Sigmoid colon (tissue), 7 donors: Measurements from ENCODE around the gene LARGE1. TPM values are rescaled to one million over a fixed set of nuclear protein-coding genes. Genes with fewer than 3 reads are reported as not detected.

Source experiments
- DNase-seq: peaks from one replicate; pipeline ENCODE4 v3.0.0-alpha.2; 2019
- H3K27ac ChIP-seq, 4 donors: fragments of 200-600 bp; sonication (generic); one replicate each; pipeline ENCODE4 v1.5.1; 2016 to 2019; ENCODE audit warnings: mild to moderate bottlenecking in 1 of 4
- H3K27me3 ChIP-seq, 3 donors: fragments of 200-600 bp; sonication (generic); one replicate each; pipeline ENCODE4 v1.5.1; 2019; ENCODE audit warnings: mild to moderate bottlenecking in 1 of 3
- H3K36me3 ChIP-seq, 4 donors: fragments of 200-600 bp; sonication (generic); one replicate each; pipeline ENCODE4 v1.5.1; 2016 to 2019
- H3K4me1 ChIP-seq, 4 donors: fragments of 200-600 bp; sonication (generic); one replicate each; pipeline ENCODE4 v1.5.1; 2017 to 2019
- H3K4me3 ChIP-seq, 4 donors: fragments of 200-600 bp; sonication (generic); one replicate each; pipeline ENCODE4 v1.5.1; 2017 to 2019; ENCODE audit warnings: mild to moderate bottlenecking in 2 of 4, moderate library complexity in 1 of 4
- H3K9me3 ChIP-seq, 4 donors: fragments of 200-600 bp in 3 of 4; sonication (generic) in 3 of 4; one replicate each; pipeline versions ENCODE4 v1.5.1 to v1.6.1; 2013 to 2019
- EP300 ChIP-seq, 4 donors: sonication (generic); formaldehyde crosslinking; IDR thresholded peaks; one replicate each; pipeline ENCODE4 v1.6.1; 2017; ENCODE audit warnings: antibody characterized with exemption in 4 of 4
- POLR2A ChIP-seq, 2 donors: fragments of 450-650 bp; IDR thresholded peaks; one replicate each; pipeline ENCODE4 v1.6.1; 2016; ENCODE audit warnings: antibody characterized with exemption in 2 of 2, mild to moderate bottlenecking in 2 of 2, moderate library complexity in 2 of 2
- POLR2AphosphoS5 ChIP-seq, 4 donors: sonication (generic); formaldehyde crosslinking; IDR thresholded peaks; one replicate each; pipeline ENCODE4 v1.6.1; 2017; ENCODE audit warnings: antibody characterized with exemption in 4 of 4
- WGBS, 2 donors: extraction: QIAGEN DNeasy Blood & Tissue Kit; methylation state at CpG; one replicate each; pipeline ENCODE4 v1.1.7; 2013; 5-methylcytosine and 5-hydroxymethylcytosine counted together
- intact Hi-C: fragments of 100-400 bp; cut with DNase I; formaldehyde crosslinking; loops from one replicate; pipeline ENCODE4 v1.15.1; 2023
- polyA plus RNA-seq, 3 donors: library from polyadenylated mRNA; stranded (reverse); fragments of 200-250 nt; gene quantifications; one replicate each; pipeline ENCODE4 v1.2.3, GENCODE V29; 2013
- total RNA-seq, 4 donors: library from RNA; depleted of rRNA; stranded (reverse); fragments of >200 nt; gene quantifications; one replicate each; pipeline ENCODE4 v1.1.0, GENCODE V29; 2016
- TF ChIP-seq, protein P1 (sequence below), 4 experiments: fragments of 450-650 bp in 3 of 4; fragments of 200-600 bp in 1 of 4; IDR thresholded peaks; one replicate each; pipeline ENCODE4 v1.5.1; 2016 to 2019; ENCODE audit warnings: antibody characterized with exemption in 4 of 4, mild to moderate bottlenecking in 3 of 4, moderate library complexity in 2 of 4
- donor health status: healthy with polysubstance abuse.
- donor health status: Bipolar disorder and iron deficiency.
- donor health status: healthy.

Gene LARGE1
- total and polyA plus RNA-seq, 7 donors = 5.8 to 74.4 (median 38.0) TPM

DNA sequence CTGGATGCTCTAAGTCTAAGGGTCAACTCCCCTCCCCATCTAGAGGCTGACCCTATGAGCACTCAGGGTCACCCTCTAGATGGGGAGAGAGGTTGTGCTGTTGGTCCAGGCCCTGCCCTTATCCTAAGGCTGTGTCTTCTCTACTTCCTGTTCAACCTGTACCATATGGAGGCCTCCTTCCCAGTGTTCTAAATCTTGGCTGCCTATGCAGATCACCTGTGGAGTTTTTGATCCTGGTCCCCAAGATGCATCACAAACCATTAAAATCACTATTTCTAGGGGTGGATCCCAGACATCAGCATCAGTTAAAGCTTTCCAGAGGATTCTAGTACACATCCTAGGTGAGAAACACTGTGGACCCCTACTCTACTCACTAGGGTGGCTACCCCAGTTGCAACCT lies 26.2 kb downstream of the LARGE1 start:
- H3K4me1 ChIP-seq = peaks cover 0 to 56% (median 42%) of the 10 kb centered on the region in 4 donors

DNA sequence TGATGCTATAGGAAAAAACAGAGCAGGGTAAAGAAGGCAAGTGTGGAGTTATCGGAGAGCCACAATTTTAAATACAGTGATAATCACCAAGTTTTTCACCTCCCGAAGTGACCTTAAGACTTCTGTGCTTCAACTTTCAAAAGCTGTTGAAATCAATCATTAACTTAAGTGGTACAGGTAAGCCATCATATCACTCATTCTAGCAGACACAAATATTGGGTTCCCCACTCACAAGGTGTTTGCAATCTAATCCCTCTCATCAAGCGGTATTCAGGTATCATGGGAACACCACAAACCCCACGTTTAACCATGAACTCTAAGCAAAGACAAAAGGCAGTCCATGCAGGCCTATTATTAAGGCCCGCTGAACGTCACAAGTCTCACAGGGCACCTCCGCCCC lies 26.8 kb downstream of the LARGE1 start:
- WGBS, 2 donors = 84 to 92% methylated on average over 7 of the region's 7 CpGs
- TF ChIP-seq, protein P1, sequence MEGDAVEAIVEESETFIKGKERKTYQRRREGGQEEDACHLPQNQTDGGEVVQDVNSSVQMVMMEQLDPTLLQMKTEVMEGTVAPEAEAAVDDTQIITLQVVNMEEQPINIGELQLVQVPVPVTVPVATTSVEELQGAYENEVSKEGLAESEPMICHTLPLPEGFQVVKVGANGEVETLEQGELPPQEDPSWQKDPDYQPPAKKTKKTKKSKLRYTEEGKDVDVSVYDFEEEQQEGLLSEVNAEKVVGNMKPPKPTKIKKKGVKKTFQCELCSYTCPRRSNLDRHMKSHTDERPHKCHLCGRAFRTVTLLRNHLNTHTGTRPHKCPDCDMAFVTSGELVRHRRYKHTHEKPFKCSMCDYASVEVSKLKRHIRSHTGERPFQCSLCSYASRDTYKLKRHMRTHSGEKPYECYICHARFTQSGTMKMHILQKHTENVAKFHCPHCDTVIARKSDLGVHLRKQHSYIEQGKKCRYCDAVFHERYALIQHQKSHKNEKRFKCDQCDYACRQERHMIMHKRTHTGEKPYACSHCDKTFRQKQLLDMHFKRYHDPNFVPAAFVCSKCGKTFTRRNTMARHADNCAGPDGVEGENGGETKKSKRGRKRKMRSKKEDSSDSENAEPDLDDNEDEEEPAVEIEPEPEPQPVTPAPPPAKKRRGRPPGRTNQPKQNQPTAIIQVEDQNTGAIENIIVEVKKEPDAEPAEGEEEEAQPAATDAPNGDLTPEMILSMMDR (IDR thresholded peaks at IDR 0.05) = no peak
- no peak for TF ChIP-seq POLR2A (IDR thresholded peaks at IDR 0.05)
- no peak for TF ChIP-seq EP300 (IDR thresholded peaks at IDR 0.05)
- TF ChIP-seq POLR2AphosphoS5 (IDR thresholded peaks at IDR 0.05) = no peak

More for the DNA sequence above, 26.2 kb downstream of the LARGE1 start:
- no peak for DNase-seq
- H3K4me3 ChIP-seq = no peak overlapping the region
- no peaks in the 10 kb centered on the region for H3K9me3 ChIP-seq
- H3K36me3 ChIP-seq = no peaks in the 10 kb centered on the region
- H3K27me3 ChIP-seq = no peaks in the 10 kb centered on the region
- TF ChIP-seq POLR2A (IDR thresholded peaks at IDR 0.05) = no peak
- TF ChIP-seq POLR2AphosphoS5 (IDR thresholded peaks at IDR 0.05) = no peak
- TF ChIP-seq, protein P1 (IDR thresholded peaks at IDR 0.05) = no peak
- TF ChIP-seq EP300 (IDR thresholded peaks at IDR 0.05) = no peak
- intact Hi-C loops = no loop called here
- no peak overlapping the region for H3K27ac ChIP-seq

DNA sequence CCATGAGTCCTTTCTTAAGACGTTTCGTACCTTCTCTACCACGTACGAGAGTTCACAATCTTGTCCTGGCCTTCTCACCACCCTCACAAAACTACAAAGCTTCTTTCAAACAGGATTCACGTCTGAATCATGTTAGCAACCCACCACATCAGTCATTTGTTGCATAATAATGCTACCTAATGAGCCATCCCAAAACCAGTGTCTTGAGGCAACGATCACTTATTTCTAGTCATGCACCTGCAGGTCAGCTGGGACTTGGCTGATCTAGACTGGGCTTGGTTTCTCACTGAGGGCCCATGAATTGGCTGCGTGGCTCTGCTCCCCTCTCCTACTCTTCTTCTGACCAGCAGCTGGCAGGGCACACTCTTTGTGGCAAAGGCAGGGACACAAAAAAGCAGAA lies 28.3 kb downstream of the LARGE1 start:
- Histone ChIP-seq H3K9me3 (no peaks in the 10 kb centered on the region), H3K4me3 (no peak overlapping the region), H3K4me1 (peaks cover 0 to 39% (median 24%) of the 10 kb centered on the region in 4 donors), H3K27ac (no peak overlapping the region), H3K27me3 (no peaks in the 10 kb centered on the region), H3K36me3 (no peaks in the 10 kb centered on the region)
- no peak for DNase-seq
- TF ChIP-seq, protein P1 (IDR thresholded peaks at IDR 0.05) = no peak
- TF ChIP-seq EP300 (IDR thresholded peaks at IDR 0.05) (no peak), POLR2AphosphoS5 (IDR thresholded peaks at IDR 0.05) (no peak), POLR2A (IDR thresholded peaks at IDR 0.05) (no peak)
- intact Hi-C loops = no loop called here
- 87 to 89% methylated on average over 7 of the region's 7 CpGs for WGBS, 2 donors

More for the DNA sequence above, 26.8 kb downstream of the LARGE1 start:
- Histone ChIP-seq H3K27ac (no peak overlapping the region), H3K27me3 (no peaks in the 10 kb centered on the region), H3K4me3 (no peak overlapping the region), H3K36me3 (no peaks in the 10 kb centered on the region), H3K4me1 (peaks cover 0 to 52% (median 37%) of the 10 kb centered on the region in 4 donors), H3K9me3 (no peaks in the 10 kb centered on the region)
- intact Hi-C loops = no loop called here
- DNase-seq = no peak

DNA sequence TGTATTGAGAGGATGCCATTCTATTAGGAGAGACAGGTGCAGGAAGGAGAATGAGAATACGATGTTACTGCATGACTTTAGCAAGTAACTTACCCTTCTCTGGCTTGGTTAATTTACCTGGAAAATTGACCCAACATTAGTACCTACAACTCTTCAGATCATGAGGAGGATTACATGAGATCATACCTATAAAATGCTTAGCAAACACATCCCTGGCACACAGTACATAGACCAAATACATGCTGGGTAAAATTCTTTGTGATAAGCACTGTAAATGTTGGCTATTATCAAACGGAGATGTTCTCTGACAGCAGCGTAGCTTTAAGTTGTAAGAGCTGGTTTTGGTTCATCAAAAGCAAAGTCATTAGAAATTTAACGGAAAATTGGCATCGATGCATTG lies 28.8 kb downstream of the LARGE1 start:
- no peaks in the 10 kb centered on the region for H3K27me3 ChIP-seq
- intact Hi-C loops = no loop called here

More for the DNA sequence above, 28.8 kb downstream of the LARGE1 start:
- Histone ChIP-seq H3K36me3 (no peaks in the 10 kb centered on the region), H3K9me3 (no peaks in the 10 kb centered on the region), H3K4me3 (no peak overlapping the region), H3K27ac (no peak overlapping the region), H3K4me1 (peaks cover 0 to 39% (median 28%) of the 10 kb centered on the region in 4 donors)
- 29 to 69% methylated on average over 5 of the region's 5 CpGs for WGBS, 2 donors
- TF ChIP-seq, protein P1 (IDR thresholded peaks at IDR 0.05) = no peak
- no peak for TF ChIP-seq EP300 (IDR thresholded peaks at IDR 0.05)
- no peak for TF ChIP-seq POLR2AphosphoS5 (IDR thresholded peaks at IDR 0.05)
- no peak for TF ChIP-seq POLR2A (IDR thresholded peaks at IDR 0.05)
- no peak for DNase-seq
